LNCAP (cell line): ENCODE measurements around the gene ASS1.

Experiments
- CTCF ChIP-seq: fragments of 450-650 bp; IDR thresholded peaks from 2 replicates; pipeline ENCODE4 v1.5.1; 2017; ENCODE audit warnings: mild to moderate bottlenecking

ASS1 gene

GRCh38 chr9:130470269-130470668 is 25.5 kb downstream of the ASS1 start:
- no peak for TF ChIP-seq CTCF

- TF ChIP-seq CTCF = no peak
Observed at GRCh38 chr9:130470950-130471349, 26.2 kb downstream of the ASS1 start.

GRCh38 chr9:130471411-130472183 is 26.8 kb downstream of the ASS1 start:
- TF ChIP-seq CTCF = no peak

DNA sequence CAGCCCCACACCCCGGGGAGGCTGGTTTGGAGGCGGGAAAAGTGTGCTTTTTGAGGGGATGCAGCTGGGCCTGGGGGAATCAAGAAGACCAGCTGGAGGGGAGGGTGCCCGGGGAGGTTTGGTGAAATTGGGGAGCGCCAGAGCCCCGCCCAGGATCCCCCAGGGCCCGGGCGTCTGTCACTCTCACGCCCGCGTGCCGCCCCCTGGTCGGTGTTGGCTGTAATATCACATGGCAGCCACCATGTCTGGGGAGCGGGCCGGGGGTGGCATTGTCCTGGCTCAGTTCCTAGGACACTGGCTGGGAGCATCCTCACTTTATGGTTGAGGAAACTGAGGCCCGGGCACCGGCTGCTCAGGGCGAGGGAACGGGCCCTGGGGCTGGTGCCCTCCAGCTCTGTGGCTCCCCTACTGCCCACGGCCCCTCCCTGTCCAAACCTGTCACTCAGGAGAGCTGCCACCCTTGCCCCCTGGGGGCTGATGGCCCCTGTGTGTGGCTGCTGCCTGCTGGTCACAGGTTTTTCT is 27.5 kb downstream of the ASS1 start:
- TF ChIP-seq CTCF = no peak

DNA sequence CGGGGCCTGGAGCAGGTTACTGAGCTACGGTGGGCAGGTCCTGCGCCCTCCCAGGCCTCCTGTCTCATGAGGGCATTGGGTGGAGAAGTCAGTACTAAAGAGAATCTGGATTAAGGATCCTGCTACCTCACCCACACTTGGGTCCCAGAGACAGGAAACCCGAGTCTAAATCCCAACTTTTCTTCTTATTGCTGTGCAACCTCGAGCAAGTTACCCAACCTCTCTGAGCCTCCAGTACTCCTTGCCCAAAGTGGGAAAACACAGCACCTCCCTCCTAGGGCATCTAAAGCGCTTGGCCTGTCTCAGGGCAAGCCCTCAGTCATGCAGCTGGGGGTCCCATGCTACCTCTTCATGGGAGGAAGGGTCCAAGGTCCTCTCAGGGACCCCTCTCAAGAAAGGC is 28.2 kb downstream of the ASS1 start:
- TF ChIP-seq CTCF = no peak

DNA sequence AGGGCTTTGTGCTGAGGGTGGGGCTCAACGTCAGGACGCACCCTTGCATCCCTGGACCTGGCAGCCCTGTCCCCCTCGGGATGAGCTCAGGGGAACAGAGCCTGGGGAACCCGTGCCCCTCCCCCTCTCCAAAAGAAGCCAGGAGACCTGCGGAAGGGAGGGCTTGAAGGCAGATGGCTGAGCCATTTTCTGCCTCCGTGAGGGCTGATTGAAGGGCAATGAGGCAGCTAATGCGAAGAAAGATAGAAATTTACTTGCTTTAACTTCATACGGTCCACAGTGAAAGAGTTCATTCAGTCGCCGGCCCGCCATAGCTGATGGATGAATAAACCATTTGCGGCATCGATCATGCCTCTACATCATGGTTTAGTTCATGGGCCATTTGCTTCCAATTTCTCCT is 28.8 kb downstream of the ASS1 start:
- no peak for TF ChIP-seq CTCF

GRCh38 chr9:130474106-130474505 is 29.3 kb downstream of the ASS1 start:
- no peak for TF ChIP-seq CTCF
